Liver (tissue), 9 donors: ENCODE data around the gene TMPRSS9. TPM values are rescaled to one million over a fixed set of nuclear protein-coding genes. Genes with fewer than 3 reads are reported as not detected.

Experiments used
- DNase-seq: peaks from one replicate; pipeline ENCODE4 v3.0.0-alpha.2; 2017; ENCODE audit warnings: low spot score
- H3K27ac ChIP-seq, 2 donors: one replicate each; pipeline ENCODE4 v1.7.0; 2013; ENCODE audit warnings: inconsistent platforms in 2 of 2, low read length in 2 of 2, control low read depth in 1 of 2, low read depth in 1 of 2, mild to moderate bottlenecking in 1 of 2
- H3K27me3 ChIP-seq, 4 donors: one replicate each; pipeline versions ENCODE4 v1.6.1 to v1.7.0; 2013; ENCODE audit warnings: low read length in 3 of 4, inconsistent platforms in 1 of 4, mild to moderate bottlenecking in 1 of 4, moderate library complexity in 1 of 4; ENCODE audit not compliant: control insufficient read depth in 4 of 4, insufficient read depth in 4 of 4
- H3K36me3 ChIP-seq, 4 donors: one replicate each; pipeline versions ENCODE4 v1.6.1 to v1.7.0; 2013; ENCODE audit warnings: low read length in 3 of 4, mild to moderate bottlenecking in 3 of 4, low read depth in 1 of 4, moderate library complexity in 1 of 4; ENCODE audit not compliant: control insufficient read depth in 4 of 4, insufficient read depth in 3 of 4
- H3K4me1 ChIP-seq, 4 donors: one replicate each; pipeline versions ENCODE4 v1.6.1 to v1.7.0; 2013; ENCODE audit warnings: low read length in 3 of 4, mild to moderate bottlenecking in 3 of 4, moderate library complexity in 1 of 4; ENCODE audit not compliant: control insufficient read depth in 4 of 4, insufficient read depth in 4 of 4
- H3K4me3 ChIP-seq, 3 donors: one replicate each; pipeline versions ENCODE4 v1.6.1 to v1.7.0; 2013; ENCODE audit warnings: low read length in 3 of 3, control low read depth in 1 of 3, low read depth in 1 of 3, mild to moderate bottlenecking in 1 of 3
- H3K9ac ChIP-seq, 2 donors: one replicate each; pipeline ENCODE4 v1.7.0; 2013; ENCODE audit warnings: low read length in 2 of 2, mild to moderate bottlenecking in 2 of 2, moderate library complexity in 2 of 2, control low read depth in 1 of 2, low read depth in 1 of 2
- H3K9me3 ChIP-seq, 4 donors: one replicate each; pipeline versions ENCODE4 v1.6.1 to v1.7.0; 2013; ENCODE audit warnings: low read length in 3 of 4; ENCODE audit not compliant: control insufficient read depth in 4 of 4
- ATF3 ChIP-seq: IDR thresholded peaks from 2 replicates; pipeline ENCODE4 v1.6.1; 2016; ENCODE audit warnings: antibody characterized with exemption
- CTCF ChIP-seq: fragments of 150-350 bp; IDR thresholded peaks from 2 replicates; pipeline ENCODE4 v1.5.1; 2017; ENCODE audit warnings: improper control_type of control experiment, low read depth, low read length; ENCODE audit not compliant: missing input control
- HNF4G ChIP-seq: IDR thresholded peaks from 2 replicates; pipeline ENCODE4 v1.6.1; 2016; ENCODE audit warnings: antibody characterized with exemption
- JUND ChIP-seq, 2 donors: IDR thresholded peaks; 2 replicates each; pipeline ENCODE4 v1.6.1; 2016; ENCODE audit warnings: antibody characterized with exemption in 2 of 2
- MAX ChIP-seq: IDR thresholded peaks from 2 replicates; pipeline ENCODE4 v1.6.1; 2016; ENCODE audit warnings: antibody characterized with exemption
- NR2F2 ChIP-seq: IDR thresholded peaks from 2 replicates; pipeline ENCODE4 v1.6.1; 2016; ENCODE audit warnings: antibody characterized with exemption
- RAD21 ChIP-seq, 2 donors: IDR thresholded peaks; 2 replicates each; pipeline ENCODE4 v1.6.1; 2016; ENCODE audit warnings: antibody characterized with exemption in 2 of 2, mild to moderate bottlenecking in 2 of 2
- REST ChIP-seq: IDR thresholded peaks from 2 replicates; pipeline ENCODE4 v1.6.1; 2016; ENCODE audit warnings: antibody characterized with exemption, mild to moderate bottlenecking
- SP1 ChIP-seq: IDR thresholded peaks from 2 replicates; pipeline ENCODE4 v1.6.1; 2018; ENCODE audit warnings: antibody characterized with exemption, mild to moderate bottlenecking
- ZBTB33 ChIP-seq: IDR thresholded peaks from 2 replicates; pipeline ENCODE4 v1.6.1; 2016; ENCODE audit warnings: antibody characterized with exemption
- WGBS: extraction: QIAGEN DNeasy Blood & Tissue Kit; methylation state at CpG from one replicate; pipeline ENCODE4 v1.1.7; 2013; 5-methylcytosine and 5-hydroxymethylcytosine counted together
- polyA plus RNA-seq, 2 donors: library from polyadenylated mRNA; stranded (reverse) in 1 of 2; unstranded in 1 of 2; fragments of 200-250 nt in 1 of 2; fragments of >200 nt in 1 of 2; fragmentation: Nextera tagmentation in 1 of 2; extraction: Ambion mirVana in 1 of 2; gene quantifications; one replicate each; pipeline versions ENCODE4 v1.2.1 to v1.2.3, GENCODE V29; 2013 to 2015
- total RNA-seq, 2 donors: library from RNA; depleted of rRNA; stranded (reverse); fragments of >200 nt; gene quantifications; one replicate each; pipeline ENCODE4 v1.2.3, GENCODE V29; 2014
- donor health status: healthy.
- donor health status: healthy.
- donor health status: healthy.
- donor health status: healthy.
- donor health status: healthy.

Gene TMPRSS9
- total and polyA plus RNA-seq, 4 donors, result 0.39 to 24.8 (median 1.5) TPM

DNA sequence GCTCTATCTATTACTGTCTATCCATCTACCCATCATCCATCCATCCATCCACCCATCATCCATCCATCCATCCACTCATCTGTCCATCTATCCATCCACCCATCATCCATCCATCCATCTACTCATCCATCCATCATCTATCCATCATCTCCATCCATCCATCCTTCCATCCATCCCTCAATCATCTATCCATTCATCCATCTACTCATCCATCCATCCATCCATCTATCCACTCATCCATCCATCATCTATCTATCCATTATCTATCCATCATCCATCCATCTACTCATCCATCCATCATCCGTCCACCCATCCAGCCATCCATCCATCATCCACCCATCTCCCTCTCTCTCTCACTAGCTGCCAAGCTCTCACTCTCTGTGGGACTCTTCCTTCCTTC, 80.5 kb downstream of the TMPRSS9 start (continued):
- TF ChIP-seq CTCF, result no peak

- Histone ChIP-seq H3K4me3 (no peak overlapping the region), H3K9ac (no peak overlapping the region), H3K27ac (no peak overlapping the region), H3K9me3 (no peaks in the 10 kb centered on the region), H3K36me3 (peaks cover 0 to 8% (median 5%) of the 10 kb centered on the region in 4 donors), H3K27me3 (no peaks in the 10 kb centered on the region), H3K4me1 (no peaks in the 10 kb centered on the region)
- no peak for TF ChIP-seq MAX
- WGBS, result 98% methylated on average over 26 of the region's 26 CpGs
- DNase-seq, result no peak
These were observed 81.2 kb downstream of the TMPRSS9 start for GRCh38 chr19:2441096-2441752.

DNA sequence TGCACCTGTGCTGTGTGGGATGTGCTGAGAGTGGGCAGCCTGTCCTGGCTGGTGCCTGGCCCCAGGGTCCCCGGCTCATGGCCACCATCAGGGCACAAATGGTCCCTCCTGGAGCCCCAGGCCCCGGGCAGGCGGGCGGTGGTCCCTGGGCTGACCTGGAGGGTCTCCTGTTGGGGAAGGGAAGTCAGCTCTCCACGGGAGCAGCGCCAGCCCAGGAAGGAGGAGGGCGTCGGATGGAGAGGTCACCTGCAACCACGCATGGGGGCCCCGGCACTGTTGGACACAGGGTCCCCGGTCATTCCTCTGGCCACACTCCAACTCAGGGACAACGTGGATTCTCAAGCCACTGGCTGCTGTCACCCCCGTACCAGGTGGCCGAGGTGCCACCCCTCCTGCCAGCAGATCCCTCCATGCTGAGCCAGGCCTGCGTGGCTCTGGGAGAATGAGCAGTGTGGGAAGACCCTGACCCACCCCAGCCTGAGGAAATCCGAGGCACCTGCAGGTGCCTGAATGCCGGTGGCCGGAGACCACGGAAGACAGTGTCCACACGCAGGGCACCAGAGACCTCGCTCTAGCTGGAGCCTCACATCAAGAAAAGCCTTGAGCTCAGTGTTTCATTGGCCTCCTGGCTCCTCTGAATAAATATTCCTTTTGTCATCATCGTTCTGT, 83.2 kb downstream of the TMPRSS9 start:
- no peak for DNase-seq

GRCh38 chr19:2443785-2444182, 83.7 kb downstream of the TMPRSS9 start:
- Histone ChIP-seq H3K9ac (no peak overlapping the region), H3K9me3 (no peaks in the 10 kb centered on the region), H3K36me3 (peaks cover 0 to 8% (median 3%) of the 10 kb centered on the region in 4 donors), H3K27ac (no peak overlapping the region), H3K4me1 (no peaks in the 10 kb centered on the region), H3K4me3 (no peak overlapping the region), H3K27me3 (no peaks in the 10 kb centered on the region)
- no peak for DNase-seq
- WGBS, result 95% methylated on average over 17 of the region's 17 CpGs
- TF ChIP-seq REST (no peak), JUND (IDR thresholded peaks at IDR 0.05) (no peak), HNF4G (no peak), NR2F2 (no peak), ZBTB33 (no peak), RAD21 (IDR thresholded peaks at IDR 0.05) (no peak), SP1 (no peak)

More for the DNA sequence above, 83.2 kb downstream of the TMPRSS9 start:
- Histone ChIP-seq H3K36me3 (peaks cover 0 to 8% (median 3%) of the 10 kb centered on the region in 4 donors), H3K4me1 (no peaks in the 10 kb centered on the region), H3K9ac (no peak overlapping the region), H3K9me3 (no peaks in the 10 kb centered on the region), H3K27me3 (no peaks in the 10 kb centered on the region), H3K27ac (no peak overlapping the region), H3K4me3 (no peak overlapping the region)
- no peak for TF ChIP-seq ATF3
- TF ChIP-seq CTCF, result no peak
- 95% methylated on average over 22 of the region's 22 CpGs for WGBS
